Gastroesophageal sphincter (tissue), 4 donors: Measurements from ENCODE around the gene MAPKAPK3. TPM values are rescaled to one million over a fixed set of nuclear protein-coding genes. Genes with fewer than 3 reads are reported as not detected.

ENCODE experiments used
- ATAC-seq: fragments of 150-250 bp; one replicate; pipeline ENCODE4 v1.9.1; 2016; ENCODE audit warnings: mild to moderate bottlenecking, moderate library complexity
- H3K27ac ChIP-seq, 4 donors: fragments of 200-600 bp; sonication (generic) in 3 of 4; 1 replicate in 3 of 4; 2 replicates in 1 of 4; pipeline ENCODE4 v1.5.1; 2016 to 2019
- H3K27me3 ChIP-seq: fragments of 200-600 bp; sonication (generic); one replicate; pipeline ENCODE4 v1.5.1; 2019
- H3K36me3 ChIP-seq, 2 donors: fragments of 200-600 bp; sonication (generic); one replicate each; pipeline ENCODE4 v1.5.1; 2019; ENCODE audit warnings: control low read depth in 1 of 2
- H3K4me1 ChIP-seq, 3 donors: fragments of 200-600 bp; sonication (generic); 1 replicate in 2 of 3; 2 replicates in 1 of 3; pipeline ENCODE4 v1.5.1; 2016 to 2019; ENCODE audit warnings: control low read depth in 2 of 3
- H3K4me3 ChIP-seq, 2 donors: fragments of 200-600 bp; sonication (generic); one replicate each; pipeline ENCODE4 v1.5.1; 2019; ENCODE audit warnings: mild to moderate bottlenecking in 1 of 2, moderate library complexity in 1 of 2
- H3K9me3 ChIP-seq, 3 donors: fragments of 200-600 bp; sonication (generic); one replicate each; pipeline ENCODE4 v1.5.1; 2017 to 2019; ENCODE audit warnings: control low read depth in 2 of 3
- EP300 ChIP-seq: sonication (generic); formaldehyde crosslinking; IDR thresholded peaks from one replicate; pipeline ENCODE4 v1.6.1; 2017; ENCODE audit warnings: antibody characterized with exemption, mild to moderate bottlenecking
- POLR2A ChIP-seq, 2 donors: fragments of 450-650 bp; IDR thresholded peaks; one replicate each; pipeline ENCODE4 v1.6.1; 2017; ENCODE audit warnings: antibody characterized with exemption in 2 of 2, mild to moderate bottlenecking in 2 of 2, moderate library complexity in 1 of 2
- POLR2AphosphoS5 ChIP-seq: sonication (generic); formaldehyde crosslinking; IDR thresholded peaks from one replicate; pipeline ENCODE4 v1.6.1; 2017; ENCODE audit warnings: antibody characterized with exemption
- WGBS, 2 donors: methylation state at CpG; one replicate each; pipeline ENCODE4 v1.1.5; 2018; ENCODE audit warnings: low coverage in 1 of 2; 5-methylcytosine and 5-hydroxymethylcytosine counted together
- total RNA-seq, 4 donors: library from RNA; depleted of rRNA; stranded (reverse); fragments of >200 nt; gene quantifications; one replicate each; pipeline ENCODE4 v1.1.0, GENCODE V29; 2016
- TF ChIP-seq, protein P1 (sequence below), 4 experiments: fragments of 200-600 bp in 2 of 4; fragments of 450-650 bp in 2 of 4; sonication (generic) in 1 of 4; IDR thresholded peaks; one replicate each; pipeline ENCODE4 v1.5.1; 2017 to 2019; ENCODE audit warnings: antibody characterized with exemption in 4 of 4, mild to moderate bottlenecking in 2 of 4, moderate library complexity in 2 of 4

The MAPKAPK3 gene
- total RNA-seq, 4 donors from 2014 or later, result 18.7 to 30.2 (median 22.4) TPM

- Histone ChIP-seq H3K9me3 (no peaks in the 10 kb centered on the region), H3K27ac (no peak overlapping the region), H3K4me1 (peaks cover 0 to 45% (median 15%) of the 10 kb centered on the region in 3 donors), H3K27me3 (no peaks in the 10 kb centered on the region), H3K36me3 (no peaks in the 10 kb centered on the region), H3K4me3 (no peak overlapping the region)
- TF ChIP-seq POLR2AphosphoS5, result no peak
- TF ChIP-seq, protein P1, sequence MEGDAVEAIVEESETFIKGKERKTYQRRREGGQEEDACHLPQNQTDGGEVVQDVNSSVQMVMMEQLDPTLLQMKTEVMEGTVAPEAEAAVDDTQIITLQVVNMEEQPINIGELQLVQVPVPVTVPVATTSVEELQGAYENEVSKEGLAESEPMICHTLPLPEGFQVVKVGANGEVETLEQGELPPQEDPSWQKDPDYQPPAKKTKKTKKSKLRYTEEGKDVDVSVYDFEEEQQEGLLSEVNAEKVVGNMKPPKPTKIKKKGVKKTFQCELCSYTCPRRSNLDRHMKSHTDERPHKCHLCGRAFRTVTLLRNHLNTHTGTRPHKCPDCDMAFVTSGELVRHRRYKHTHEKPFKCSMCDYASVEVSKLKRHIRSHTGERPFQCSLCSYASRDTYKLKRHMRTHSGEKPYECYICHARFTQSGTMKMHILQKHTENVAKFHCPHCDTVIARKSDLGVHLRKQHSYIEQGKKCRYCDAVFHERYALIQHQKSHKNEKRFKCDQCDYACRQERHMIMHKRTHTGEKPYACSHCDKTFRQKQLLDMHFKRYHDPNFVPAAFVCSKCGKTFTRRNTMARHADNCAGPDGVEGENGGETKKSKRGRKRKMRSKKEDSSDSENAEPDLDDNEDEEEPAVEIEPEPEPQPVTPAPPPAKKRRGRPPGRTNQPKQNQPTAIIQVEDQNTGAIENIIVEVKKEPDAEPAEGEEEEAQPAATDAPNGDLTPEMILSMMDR (IDR thresholded peaks at IDR 0.05), result no peak
- TF ChIP-seq EP300, result no peak
- no peak for TF ChIP-seq POLR2A (IDR thresholded peaks at IDR 0.05)
- no peak for ATAC-seq
- 0 to 40% methylated on average over 1 to 2 of the region's 2 CpGs for WGBS, 2 donors
Measured at GRCh38 chr3:50594253-50594785, 22.6 kb upstream of the MAPKAPK3 start.

DNA sequence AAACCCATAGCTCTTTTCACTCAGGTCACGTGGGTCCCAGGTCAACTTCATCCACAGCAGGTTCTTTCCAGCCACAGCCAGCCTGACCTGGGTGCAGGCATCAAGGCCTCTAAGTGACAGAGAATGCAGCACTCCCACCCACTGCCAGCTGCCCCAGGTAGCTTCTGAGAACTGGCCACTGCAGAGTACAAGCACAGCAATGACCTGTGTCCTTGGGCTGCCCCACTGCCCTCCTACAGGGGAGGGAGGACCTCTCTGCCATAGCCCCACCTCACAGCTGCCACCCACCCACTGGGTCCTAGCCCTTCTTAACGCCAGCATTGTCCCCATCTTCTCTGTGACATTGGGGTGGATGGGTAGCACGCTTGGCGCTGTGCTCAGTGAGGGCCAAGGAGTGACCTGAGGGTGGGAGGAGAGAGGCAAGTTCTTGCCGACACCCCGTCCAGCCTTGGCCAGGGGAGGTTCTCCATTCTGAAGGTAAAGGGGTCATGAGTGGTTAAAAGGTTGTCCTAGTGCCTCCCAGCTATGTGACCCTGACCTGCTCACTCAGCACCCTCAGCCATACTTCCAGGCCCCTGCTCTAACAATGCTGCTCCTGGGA, 17.7 kb upstream of the MAPKAPK3 start:
- H3K4me3 ChIP-seq, result no peak overlapping the region
- peaks cover 11 to 55% (median 28%) of the 10 kb centered on the region in 3 donors for H3K4me1 ChIP-seq
- H3K27ac ChIP-seq, result peak overlapping the region in 3 of 4 donors; percentile 95 to 96 (median 96)
- WGBS, 2 donors, result 86 to 93% methylated on average over 1 to 3 of the region's 6 CpGs
- H3K27me3 ChIP-seq, result no peaks in the 10 kb centered on the region
- H3K36me3 ChIP-seq, result peaks cover 0 to 3% of the 10 kb centered on the region in 2 donors
- TF ChIP-seq EP300 (no peak), POLR2AphosphoS5 (no peak), POLR2A (IDR thresholded peaks at IDR 0.05) (no peak)
- TF ChIP-seq, protein P1 (IDR thresholded peaks at IDR 0.05), result no peak
- no peak for ATAC-seq
- no peaks in the 10 kb centered on the region for H3K9me3 ChIP-seq

GRCh38 chr3:50599716-50600118, 17.2 kb upstream of the MAPKAPK3 start:
- TF ChIP-seq EP300 (no peak), POLR2A (IDR thresholded peaks at IDR 0.05) (no peak), POLR2AphosphoS5 (no peak)
- TF ChIP-seq, protein P1 (IDR thresholded peaks at IDR 0.05), result no peak
- Histone ChIP-seq H3K27me3 (no peaks in the 10 kb centered on the region), H3K4me1 (peaks cover 11 to 58% (median 28%) of the 10 kb centered on the region in 3 donors), H3K36me3 (peaks cover 0 to 8% of the 10 kb centered on the region in 2 donors), H3K27ac (peak overlapping the region; percentile 63 to 96 (median 96)), H3K9me3 (no peaks in the 10 kb centered on the region), H3K4me3 (no peak overlapping the region)
- 83 to 100% methylated on average over 1 of the region's 1 CpG for WGBS, 2 donors
- no peak for ATAC-seq

DNA sequence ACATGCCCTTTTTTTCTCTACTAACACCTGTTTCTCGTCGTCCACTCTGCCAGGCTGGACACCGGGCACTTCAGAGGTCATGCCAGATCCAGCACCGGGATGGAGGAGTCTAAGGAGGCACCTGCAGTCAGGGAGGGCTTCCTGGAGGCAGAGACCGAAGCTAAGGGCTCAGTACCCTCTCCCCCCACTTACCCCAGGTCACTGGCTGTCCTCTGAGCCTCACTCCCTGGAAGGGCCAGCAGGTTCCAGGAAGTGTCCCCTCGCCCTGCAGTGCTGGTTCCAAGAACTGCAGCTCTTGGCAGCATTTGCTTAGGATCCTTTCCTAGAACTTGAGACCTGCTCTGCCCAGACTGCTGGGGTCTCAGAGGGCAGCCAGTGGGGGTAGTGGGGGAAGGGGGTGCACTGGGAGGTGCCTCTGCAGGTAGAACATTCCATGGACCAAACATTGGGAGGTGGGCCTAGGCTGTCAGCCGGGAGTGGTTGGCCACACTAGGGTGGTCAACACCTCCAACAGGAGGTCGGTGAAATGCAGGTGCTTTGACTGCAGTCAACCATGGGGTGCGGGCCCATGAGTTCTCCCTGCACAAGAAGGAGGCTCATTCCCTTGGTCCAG, 16.7 kb upstream of the MAPKAPK3 start:
- Histone ChIP-seq H3K4me1 (peaks cover 11 to 63% (median 28%) of the 10 kb centered on the region in 3 donors), H3K9me3 (no peaks in the 10 kb centered on the region), H3K27ac (peak overlapping the region; percentile 63 to 96 (median 96)), H3K36me3 (peaks cover 0 to 14% of the 10 kb centered on the region in 2 donors), H3K4me3 (no peak overlapping the region), H3K27me3 (no peaks in the 10 kb centered on the region)
- ATAC-seq, result no peak
- WGBS, 2 donors, result 63 to 94% methylated on average over 3 of the region's 9 CpGs
- TF ChIP-seq POLR2AphosphoS5, result peak; percentile 39
- TF ChIP-seq, protein P1 (IDR thresholded peaks at IDR 0.05), result no peak
